ENCODE measurements around the gene FEZ2. TPM values are rescaled to one million over a fixed set of nuclear protein-coding genes. Genes with fewer than 3 reads are reported as not detected.

Gene FEZ2
- total and polyA plus RNA-seq, 10 of the 15 experiments (the other 5 are each of a cell fraction or from before 2014, with no cell fraction given) = 3.0 to 15.4 (median 6.6) TPM

DNA sequence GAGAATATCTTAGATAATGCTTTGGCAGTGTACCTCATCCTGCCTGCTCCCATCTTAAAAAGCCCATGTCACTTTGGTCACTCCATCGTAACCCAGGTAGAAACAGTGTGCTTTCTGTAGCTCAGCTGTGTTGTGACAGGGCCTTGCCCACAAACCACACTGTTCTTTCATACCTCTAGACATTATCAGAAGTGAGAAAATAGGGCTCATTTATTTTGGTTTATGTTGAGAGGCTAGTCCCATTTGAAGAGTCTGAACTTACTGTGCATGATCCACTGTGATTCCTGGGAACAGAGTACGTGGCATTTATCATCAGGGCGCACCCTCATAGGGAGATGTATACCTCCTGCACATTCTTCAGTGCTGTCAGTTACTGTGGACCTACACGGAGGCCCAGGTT lies 69.7 kb downstream of the FEZ2 start (continued):
- TF ChIP-seq POLR2AphosphoS2 (IDR thresholded peaks at IDR 0.05; ENCODE audit: low read depth, low read length) (no peak), CREM (IDR thresholded peaks at IDR 0.05; ENCODE audit: low read depth) (peak; percentile 27; the same call in 1 of the 2 replicates), WRNIP1 (IDR thresholded peaks at IDR 0.05; ENCODE audit: borderline replicate concordance, low read depth, low read length) (no peak), CREB1 (IDR thresholded peaks at IDR 0.05; ENCODE audit: low read depth) (0 out of 2 replicates have a peak, but pooled peaks have one; percentile 34), DPF2 (IDR thresholded peaks at IDR 0.05) (peak; percentile 45; the same call in 1 of the 2 replicates), KAT2A (conservative IDR thresholded peaks at IDR 0.05; ENCODE audit: control insufficient read depth, low read depth, low read length) (no peak), SUZ12 (IDR thresholded peaks at IDR 0.05; ENCODE audit: unreplicated experiment) (no peak), IKZF2 (IDR thresholded peaks at IDR 0.05) (peak; percentile 52 to 60; a peak in 2 of 4 replicates), RELA (IDR thresholded peaks at IDR 0.05; ENCODE audit: borderline replicate concordance, partially characterized antibody) (no peak), ATF7 (IDR thresholded peaks at IDR 0.05; ENCODE audit: low read depth) (peak; percentile 15; the same call in 1 of the 2 replicates), RUNX3 (IDR thresholded peaks at IDR 0.05; ENCODE audit: low read length) (peak; percentile 95), IKZF1 (conservative IDR thresholded peaks at IDR 0.05) (0 out of 2 replicates have a peak, but pooled peaks have one; percentile 21), HCFC1 (IDR thresholded peaks at IDR 0.05; ENCODE audit: low read length) (no peak), NRF1 (conservative IDR thresholded peaks at IDR 0.05; ENCODE audit: low read depth, low read length) (no peak), CBFB (IDR thresholded peaks at IDR 0.05; ENCODE audit: low read depth) (peak; percentile 75), ESRRA (IDR thresholded peaks at IDR 0.05; ENCODE audit: low read length) (no peak), ZNF207 (IDR thresholded peaks at IDR 0.05; ENCODE audit: borderline replicate concordance) (no peak)
- TF ChIP-seq, protein P1, sequence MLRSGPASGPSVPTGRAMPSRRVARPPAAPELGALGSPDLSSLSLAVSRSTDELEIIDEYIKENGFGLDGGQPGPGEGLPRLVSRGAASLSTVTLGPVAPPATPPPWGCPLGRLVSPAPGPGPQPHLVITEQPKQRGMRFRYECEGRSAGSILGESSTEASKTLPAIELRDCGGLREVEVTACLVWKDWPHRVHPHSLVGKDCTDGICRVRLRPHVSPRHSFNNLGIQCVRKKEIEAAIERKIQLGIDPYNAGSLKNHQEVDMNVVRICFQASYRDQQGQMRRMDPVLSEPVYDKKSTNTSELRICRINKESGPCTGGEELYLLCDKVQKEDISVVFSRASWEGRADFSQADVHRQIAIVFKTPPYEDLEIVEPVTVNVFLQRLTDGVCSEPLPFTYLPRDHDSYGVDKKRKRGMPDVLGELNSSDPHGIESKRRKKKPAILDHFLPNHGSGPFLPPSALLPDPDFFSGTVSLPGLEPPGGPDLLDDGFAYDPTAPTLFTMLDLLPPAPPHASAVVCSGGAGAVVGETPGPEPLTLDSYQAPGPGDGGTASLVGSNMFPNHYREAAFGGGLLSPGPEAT (IDR thresholded peaks at IDR 0.05; ENCODE audit: low read depth) = peak; percentile 46; the same call in 1 of the 2 replicates
- TF ChIP-seq, protein P2, sequence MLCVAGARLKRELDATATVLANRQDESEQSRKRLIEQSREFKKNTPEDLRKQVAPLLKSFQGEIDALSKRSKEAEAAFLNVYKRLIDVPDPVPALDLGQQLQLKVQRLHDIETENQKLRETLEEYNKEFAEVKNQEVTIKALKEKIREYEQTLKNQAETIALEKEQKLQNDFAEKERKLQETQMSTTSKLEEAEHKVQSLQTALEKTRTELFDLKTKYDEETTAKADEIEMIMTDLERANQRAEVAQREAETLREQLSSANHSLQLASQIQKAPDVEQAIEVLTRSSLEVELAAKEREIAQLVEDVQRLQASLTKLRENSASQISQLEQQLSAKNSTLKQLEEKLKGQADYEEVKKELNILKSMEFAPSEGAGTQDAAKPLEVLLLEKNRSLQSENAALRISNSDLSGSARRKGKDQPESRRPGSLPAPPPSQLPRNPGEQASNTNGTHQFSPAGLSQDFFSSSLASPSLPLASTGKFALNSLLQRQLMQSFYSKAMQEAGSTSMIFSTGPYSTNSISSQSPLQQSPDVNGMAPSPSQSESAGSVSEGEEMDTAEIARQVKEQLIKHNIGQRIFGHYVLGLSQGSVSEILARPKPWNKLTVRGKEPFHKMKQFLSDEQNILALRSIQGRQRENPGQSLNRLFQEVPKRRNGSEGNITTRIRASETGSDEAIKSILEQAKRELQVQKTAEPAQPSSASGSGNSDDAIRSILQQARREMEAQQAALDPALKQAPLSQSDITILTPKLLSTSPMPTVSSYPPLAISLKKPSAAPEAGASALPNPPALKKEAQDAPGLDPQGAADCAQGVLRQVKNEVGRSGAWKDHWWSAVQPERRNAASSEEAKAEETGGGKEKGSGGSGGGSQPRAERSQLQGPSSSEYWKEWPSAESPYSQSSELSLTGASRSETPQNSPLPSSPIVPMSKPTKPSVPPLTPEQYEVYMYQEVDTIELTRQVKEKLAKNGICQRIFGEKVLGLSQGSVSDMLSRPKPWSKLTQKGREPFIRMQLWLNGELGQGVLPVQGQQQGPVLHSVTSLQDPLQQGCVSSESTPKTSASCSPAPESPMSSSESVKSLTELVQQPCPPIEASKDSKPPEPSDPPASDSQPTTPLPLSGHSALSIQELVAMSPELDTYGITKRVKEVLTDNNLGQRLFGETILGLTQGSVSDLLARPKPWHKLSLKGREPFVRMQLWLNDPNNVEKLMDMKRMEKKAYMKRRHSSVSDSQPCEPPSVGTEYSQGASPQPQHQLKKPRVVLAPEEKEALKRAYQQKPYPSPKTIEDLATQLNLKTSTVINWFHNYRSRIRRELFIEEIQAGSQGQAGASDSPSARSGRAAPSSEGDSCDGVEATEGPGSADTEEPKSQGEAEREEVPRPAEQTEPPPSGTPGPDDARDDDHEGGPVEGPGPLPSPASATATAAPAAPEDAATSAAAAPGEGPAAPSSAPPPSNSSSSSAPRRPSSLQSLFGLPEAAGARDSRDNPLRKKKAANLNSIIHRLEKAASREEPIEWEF (IDR thresholded peaks at IDR 0.05; ENCODE audit: insufficient replicate concordance, low read depth, low read length) = no peak
- TF ChIP-seq, protein P3, sequence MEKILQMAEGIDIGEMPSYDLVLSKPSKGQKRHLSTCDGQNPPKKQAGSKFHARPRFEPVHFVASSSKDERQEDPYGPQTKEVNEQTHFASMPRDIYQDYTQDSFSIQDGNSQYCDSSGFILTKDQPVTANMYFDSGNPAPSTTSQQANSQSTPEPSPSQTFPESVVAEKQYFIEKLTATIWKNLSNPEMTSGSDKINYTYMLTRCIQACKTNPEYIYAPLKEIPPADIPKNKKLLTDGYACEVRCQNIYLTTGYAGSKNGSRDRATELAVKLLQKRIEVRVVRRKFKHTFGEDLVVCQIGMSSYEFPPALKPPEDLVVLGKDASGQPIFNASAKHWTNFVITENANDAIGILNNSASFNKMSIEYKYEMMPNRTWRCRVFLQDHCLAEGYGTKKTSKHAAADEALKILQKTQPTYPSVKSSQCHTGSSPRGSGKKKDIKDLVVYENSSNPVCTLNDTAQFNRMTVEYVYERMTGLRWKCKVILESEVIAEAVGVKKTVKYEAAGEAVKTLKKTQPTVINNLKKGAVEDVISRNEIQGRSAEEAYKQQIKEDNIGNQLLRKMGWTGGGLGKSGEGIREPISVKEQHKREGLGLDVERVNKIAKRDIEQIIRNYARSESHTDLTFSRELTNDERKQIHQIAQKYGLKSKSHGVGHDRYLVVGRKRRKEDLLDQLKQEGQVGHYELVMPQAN (conservative IDR thresholded peaks at IDR 0.05) = no peak
- TF ChIP-seq, protein P4, sequence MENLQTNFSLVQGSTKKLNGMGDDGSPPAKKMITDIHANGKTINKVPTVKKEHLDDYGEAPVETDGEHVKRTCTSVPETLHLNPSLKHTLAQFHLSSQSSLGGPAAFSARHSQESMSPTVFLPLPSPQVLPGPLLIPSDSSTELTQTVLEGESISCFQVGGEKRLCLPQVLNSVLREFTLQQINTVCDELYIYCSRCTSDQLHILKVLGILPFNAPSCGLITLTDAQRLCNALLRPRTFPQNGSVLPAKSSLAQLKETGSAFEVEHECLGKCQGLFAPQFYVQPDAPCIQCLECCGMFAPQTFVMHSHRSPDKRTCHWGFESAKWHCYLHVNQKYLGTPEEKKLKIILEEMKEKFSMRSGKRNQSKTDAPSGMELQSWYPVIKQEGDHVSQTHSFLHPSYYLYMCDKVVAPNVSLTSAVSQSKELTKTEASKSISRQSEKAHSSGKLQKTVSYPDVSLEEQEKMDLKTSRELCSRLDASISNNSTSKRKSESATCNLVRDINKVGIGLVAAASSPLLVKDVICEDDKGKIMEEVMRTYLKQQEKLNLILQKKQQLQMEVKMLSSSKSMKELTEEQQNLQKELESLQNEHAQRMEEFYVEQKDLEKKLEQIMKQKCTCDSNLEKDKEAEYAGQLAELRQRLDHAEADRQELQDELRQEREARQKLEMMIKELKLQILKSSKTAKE (IDR thresholded peaks at IDR 0.05; ENCODE audit: low read depth, poor library complexity, severe bottlenecking) = peak; percentile 37

Measured in GM12878 (cell line).